Endodermal cell (in vitro differentiated cells): Measurements from ENCODE around the gene GNPDA1. TPM values are rescaled to one million over a fixed set of nuclear protein-coding genes. Genes with fewer than 3 reads are reported as not detected.

Source experiments
- DNase-seq: peaks from one replicate; pipeline ENCODE4 v3.0.0-alpha.2; 2017
- H3K27ac ChIP-seq: 2 replicates; pipeline ENCODE4 v1.5.1; 2013; ENCODE audit warnings: mild to moderate bottlenecking, low read depth, low read length, moderate library complexity
- H3K27me3 ChIP-seq: 2 replicates; pipeline ENCODE4 v1.6.1; 2013; ENCODE audit warnings: mild to moderate bottlenecking, low read length, moderate library complexity; ENCODE audit not compliant: insufficient read depth, control insufficient read depth, poor library complexity, severe bottlenecking
- H3K36me3 ChIP-seq: 2 replicates; pipeline ENCODE4 v1.7.0; 2013; ENCODE audit warnings: mild to moderate bottlenecking, low read length, moderate library complexity; ENCODE audit not compliant: control insufficient read depth, insufficient read depth
- H3K4me1 ChIP-seq: one replicate; pipeline ENCODE4 v1.7.0; 2013; ENCODE audit warnings: low read length; ENCODE audit not compliant: control insufficient read depth, insufficient read depth
- H3K4me3 ChIP-seq: 2 replicates; pipeline ENCODE4 v1.5.1; 2013; ENCODE audit warnings: mild to moderate bottlenecking, low read length, moderate library complexity
- H3K9ac ChIP-seq: 2 replicates; pipeline ENCODE4 v1.6.1; 2013; ENCODE audit warnings: mild to moderate bottlenecking, low read length, moderate library complexity; ENCODE audit not compliant: poor library complexity, severe bottlenecking; ENCODE audit errors: extremely low read depth
- H3K9me3 ChIP-seq: 2 replicates; pipeline ENCODE4 v1.6.1; 2013; ENCODE audit warnings: mild to moderate bottlenecking, low read length, moderate library complexity; ENCODE audit not compliant: control insufficient read depth
- H3K27ac Mint-ChIP-seq: 2 replicates; pipeline ENCODE4 v1.8.0; 2020; ENCODE audit warnings: mixed read lengths
- H3K27me3 Mint-ChIP-seq: 2 replicates; pipeline ENCODE4 v1.8.0; 2021; ENCODE audit warnings: mild to moderate bottlenecking, mixed read lengths; ENCODE audit not compliant: insufficient read depth
- H3K36me3 Mint-ChIP-seq: 2 replicates; pipeline ENCODE4 v1.8.0; 2020; ENCODE audit warnings: low read depth, mixed read lengths
- H3K4me1 Mint-ChIP-seq: 2 replicates; pipeline ENCODE4 v1.8.0; 2020; ENCODE audit warnings: mixed read lengths
- H3K4me3 Mint-ChIP-seq: 2 replicates; pipeline ENCODE4 v1.8.0; 2020; ENCODE audit warnings: mild to moderate bottlenecking, moderate library complexity, mixed read lengths
- H3K9me3 Mint-ChIP-seq: 2 replicates; pipeline ENCODE4 v1.8.0; 2020; ENCODE audit warnings: mild to moderate bottlenecking, mixed read lengths
- CTCF ChIP-seq: fragments of 200-600 bp; sonication (generic); conservative IDR thresholded peaks from 2 replicates; pipeline ENCODE4 v1.5.0; 2021; ENCODE audit warnings: antibody characterized with exemption, mild to moderate bottlenecking
- WGBS, 2 experiments: methylation state at CpG; one replicate each; pipeline versions ENCODE4 v1.1.5 to v1.1.7; 2013; ENCODE audit warnings: missing lambda C conversion rate in 2 of 2, mixed read lengths in 1 of 2; ENCODE audit not compliant: insufficient coverage in 1 of 2, insufficient read length in 1 of 2; 5-methylcytosine and 5-hydroxymethylcytosine counted together
- total RNA-seq, 2 donors: library from RNA; stranded (reverse); fragmentation: NEBNext Ultra II Directional in 1 of 2; extraction: Animal tissue kit (Norgen Biotek cat#: 25700) in 1 of 2; gene quantifications; 2 replicates in 1 of 2; 3 replicates in 1 of 2; pipeline ENCODE4 v1.2.1, GENCODE V29; 2021

Gene GNPDA1
- total RNA-seq, 2 donors from 2014 or later: 90.9 to 118 TPM

GRCh38 chr5:141995656-141996055, 17.2 kb downstream of the GNPDA1 start:
- H3K4me1 ChIP-seq: no peaks in the 10 kb centered on the region
- no peak for DNase-seq
- H3K27me3 Mint-ChIP-seq: no peaks in the 10 kb centered on the region

GRCh38 chr5:141994511-141995136, 18.2 kb downstream of the GNPDA1 start:
- Histone ChIP-seq H3K9me3 (peaks cover 10% of the 10 kb centered on the region), H3K4me1 (no peaks in the 10 kb centered on the region), H3K36me3 (peaks cover 69% of the 10 kb centered on the region), H3K27ac (no peak overlapping the region), H3K27me3 (no peaks in the 10 kb centered on the region), H3K4me3 (no peak overlapping the region), H3K9ac (no peak overlapping the region)
- Mint-ChIP-seq H3K9me3 (peaks cover 1% of the 10 kb centered on the region), H3K27ac (peak overlapping the region; percentile 8), H3K4me3 (no peak overlapping the region), H3K4me1 (no peaks in the 10 kb centered on the region), H3K36me3 (peaks cover 59% of the 10 kb centered on the region), H3K27me3 (no peaks in the 10 kb centered on the region)
- TF ChIP-seq CTCF: no peak
- 68 to 70% methylated on average over 4 of the region's 4 CpGs for WGBS, 2 experiments
- no peak for DNase-seq

More at GRCh38 chr5:141995656-141996055, 17.2 kb downstream of the GNPDA1 start:
- H3K4me3 ChIP-seq: no peak overlapping the region
- no peak overlapping the region for H3K9ac ChIP-seq
- no peaks in the 10 kb centered on the region for H3K4me1 Mint-ChIP-seq
- no peak overlapping the region for H3K27ac Mint-ChIP-seq
- H3K36me3 Mint-ChIP-seq: peaks cover 64% of the 10 kb centered on the region
- TF ChIP-seq CTCF: no peak
- peaks cover 10% of the 10 kb centered on the region for H3K9me3 ChIP-seq
- H3K36me3 ChIP-seq: peaks cover 65% of the 10 kb centered on the region
- 89 to 95% methylated on average over 1 to 3 of the region's 3 CpGs for WGBS, 2 experiments
- peaks cover 8% of the 10 kb centered on the region for H3K9me3 Mint-ChIP-seq
- H3K4me3 Mint-ChIP-seq: no peak overlapping the region
- H3K27ac ChIP-seq: no peak overlapping the region
- H3K27me3 ChIP-seq: no peaks in the 10 kb centered on the region

- 35% methylated on average over 2 of the region's 2 CpGs; no CpG with 5 or more reads in 1 of the 2 experiments for WGBS, 2 experiments
- Mint-ChIP-seq H3K9me3 (no peaks in the 10 kb centered on the region), H3K27ac (no peak overlapping the region), H3K4me3 (no peak overlapping the region), H3K27me3 (no peaks in the 10 kb centered on the region), H3K4me1 (no peaks in the 10 kb centered on the region), H3K36me3 (peaks cover 55% of the 10 kb centered on the region)
- peak; percentile 94 for TF ChIP-seq CTCF
- Histone ChIP-seq H3K27ac (no peak overlapping the region), H3K9me3 (no peaks in the 10 kb centered on the region), H3K27me3 (no peaks in the 10 kb centered on the region), H3K9ac (no peak overlapping the region), H3K4me3 (no peak overlapping the region), H3K4me1 (no peaks in the 10 kb centered on the region), H3K36me3 (peaks cover 68% of the 10 kb centered on the region)
- DNase-seq: peak; percentile 88
Observed at GRCh38 chr5:141992349-141992963, 20.4 kb downstream of the GNPDA1 start.
